ENCODE measurements around the gene LRRC49.

Gene LRRC49

GRCh38 chr15:70955151-70955550, 62.5 kb downstream of the LRRC49 start:
- no peaks in the 10 kb centered on the region for H3K4me1 ChIP-seq (ENCODE audit: low read length)
- TF ChIP-seq EZH2phosphoT487 (IDR thresholded peaks at IDR 0.05; ENCODE audit: low read depth): no peak
- TF ChIP-seq CTCF (IDR thresholded peaks at IDR 0.05; ENCODE audit: low read depth, low read length): no peak
- no peak overlapping the region for H2AFZ ChIP-seq (ENCODE audit: low read depth, low read length)
- no peak overlapping the region for H3K27ac ChIP-seq (ENCODE audit: low read length)
- no peaks in the 10 kb centered on the region for H3K36me3 ChIP-seq (replicated peaks; ENCODE audit: low read depth, low read length)
- no peaks in the 10 kb centered on the region for H3K9me3 ChIP-seq (ENCODE audit: insufficient read depth, low read length)
- H3K4me2 ChIP-seq (ENCODE audit: low read length): no peak overlapping the region
- no peak overlapping the region for H3K9ac ChIP-seq (ENCODE audit: low read length)
- peaks cover 5% of the 10 kb centered on the region; the same call in 1 of the 2 replicates for H3K27me3 ChIP-seq (ENCODE audit: low read depth, low read length)
- H3K79me2 ChIP-seq (ENCODE audit: low read length): no peaks in the 10 kb centered on the region
- H4K20me1 ChIP-seq (ENCODE audit: insufficient read depth, low read length): no peaks in the 10 kb centered on the region
- no peak overlapping the region for H3K4me3 ChIP-seq (ENCODE audit: low read length)

- Histone ChIP-seq H2AFZ (ENCODE audit: low read depth, low read length) (no peak overlapping the region), H3K9me3 (ENCODE audit: insufficient read depth, low read length) (no peaks in the 10 kb centered on the region), H3K79me2 (ENCODE audit: low read length) (no peaks in the 10 kb centered on the region), H4K20me1 (ENCODE audit: insufficient read depth, low read length) (no peaks in the 10 kb centered on the region), H3K4me2 (ENCODE audit: low read length) (no peak overlapping the region), H3K4me3 (ENCODE audit: low read length) (no peak overlapping the region), H3K4me1 (ENCODE audit: low read length) (no peaks in the 10 kb centered on the region), H3K27ac (ENCODE audit: low read length) (no peak overlapping the region), H3K36me3 (replicated peaks; ENCODE audit: low read depth, low read length) (no peaks in the 10 kb centered on the region), H3K9ac (ENCODE audit: low read length) (no peak overlapping the region), H3K27me3 (ENCODE audit: low read depth, low read length) (peaks cover 5% of the 10 kb centered on the region; the same call in 1 of the 2 replicates)
- TF ChIP-seq CTCF (IDR thresholded peaks at IDR 0.05; ENCODE audit: low read depth, low read length) (no peak), EZH2phosphoT487 (IDR thresholded peaks at IDR 0.05; ENCODE audit: low read depth) (no peak)
These were observed 63.8 kb downstream of the LRRC49 start for GRCh38 chr15:70956201-70956995.

GRCh38 chr15:70962084-70962483, 69.5 kb downstream of the LRRC49 start:
- Histone ChIP-seq H3K79me2 (ENCODE audit: low read length) (no peaks in the 10 kb centered on the region), H3K27ac (ENCODE audit: low read length) (no peak overlapping the region), H3K9me3 (ENCODE audit: insufficient read depth, low read length) (no peaks in the 10 kb centered on the region), H3K27me3 (ENCODE audit: low read depth, low read length) (no peaks in the 10 kb centered on the region), H3K4me2 (ENCODE audit: low read length) (no peak overlapping the region), H3K4me1 (ENCODE audit: low read length) (peaks cover 4% of the 10 kb centered on the region; the same call in 1 of the 2 replicates), H3K4me3 (ENCODE audit: low read length) (no peak overlapping the region), H2AFZ (ENCODE audit: low read depth, low read length) (no peak overlapping the region), H3K9ac (ENCODE audit: low read length) (no peak overlapping the region), H3K36me3 (replicated peaks; ENCODE audit: low read depth, low read length) (no peaks in the 10 kb centered on the region), H4K20me1 (ENCODE audit: insufficient read depth, low read length) (no peaks in the 10 kb centered on the region)
- TF ChIP-seq CTCF (IDR thresholded peaks at IDR 0.05; ENCODE audit: low read depth, low read length) (no peak), EZH2phosphoT487 (IDR thresholded peaks at IDR 0.05; ENCODE audit: low read depth) (no peak)

- peaks cover 4% of the 10 kb centered on the region; the same call in 1 of the 2 replicates for H3K4me1 ChIP-seq (ENCODE audit: low read length)
- H3K27ac ChIP-seq (ENCODE audit: low read length): no peak overlapping the region
- no peaks in the 10 kb centered on the region for H4K20me1 ChIP-seq (ENCODE audit: insufficient read depth, low read length)
- no peak overlapping the region for H3K4me2 ChIP-seq (ENCODE audit: low read length)
- no peaks in the 10 kb centered on the region for H3K79me2 ChIP-seq (ENCODE audit: low read length)
- H2AFZ ChIP-seq (ENCODE audit: low read depth, low read length): no peak overlapping the region
- H3K9me3 ChIP-seq (ENCODE audit: insufficient read depth, low read length): no peaks in the 10 kb centered on the region
- no peak overlapping the region for H3K9ac ChIP-seq (ENCODE audit: low read length)
- no peaks in the 10 kb centered on the region for H3K27me3 ChIP-seq (ENCODE audit: low read depth, low read length)
- no peak for TF ChIP-seq EZH2phosphoT487 (IDR thresholded peaks at IDR 0.05; ENCODE audit: low read depth)
- TF ChIP-seq CTCF (IDR thresholded peaks at IDR 0.05; ENCODE audit: low read depth, low read length): no peak
- H3K4me3 ChIP-seq (ENCODE audit: low read length): no peak overlapping the region
- no peaks in the 10 kb centered on the region for H3K36me3 ChIP-seq (replicated peaks; ENCODE audit: low read depth, low read length)
These were observed 70.6 kb downstream of the LRRC49 start for GRCh38 chr15:70963199-70963598.
